CD4-positive, alpha-beta T cell (primary cell): ENCODE data around the gene XPO6. TPM values are rescaled to one million over a fixed set of nuclear protein-coding genes. Genes with fewer than 3 reads are reported as not detected.
A peak's percentile ranks its signal among the peaks of the same experiment; 100 is the strongest.

Experiments
- ATAC-seq: fragments of 200-7000 bp; cut with Tn5 transposase; one replicate; pipeline ENCODE4 v1.10.0; 2022; ENCODE audit warnings: mild to moderate bottlenecking; ENCODE audit not compliant: poor library complexity
- CTCF ChIA-PET: fragments of 350-600 bp; sonication (Branson Sonifier 250); formaldehyde crosslinking; loops from one replicate; lab custom pipeline; 2021; ENCODE audit warnings: antibody characterized with exemption, inconsistent platforms; lab: Charles Lee
- POLR2A ChIA-PET: fragments of 350-600 bp; sonication (Branson Sonifier 250); formaldehyde crosslinking; loops from one replicate; lab custom pipeline; 2021; ENCODE audit warnings: antibody characterized with exemption, inconsistent platforms; lab: Charles Lee
- DNase-seq, 14 experiments: peaks; one replicate each; pipeline ENCODE4 v3.0.0-alpha.2; 2013 to 2020; ENCODE audit warnings: mixed read lengths in 2 of 14
- H3K27ac ChIP-seq, 2 donors: one replicate each; pipeline versions ENCODE4 v1.5.1 to v1.7.0; 2013; ENCODE audit warnings: low read length in 2 of 2, low read depth in 1 of 2, mild to moderate bottlenecking in 1 of 2
- H3K27me3 ChIP-seq, 2 experiments: 1 replicate in 1 of 2; 2 replicates in 1 of 2; pipeline versions ENCODE4 v1.6.1 to v1.7.0; 2013; ENCODE audit warnings: low read length in 2 of 2, control low read depth in 1 of 2, mild to moderate bottlenecking in 1 of 2, moderate library complexity in 1 of 2; ENCODE audit not compliant: insufficient read depth in 2 of 2, control insufficient read depth in 1 of 2
- H3K36me3 ChIP-seq: one replicate; pipeline ENCODE4 v1.6.1; 2013; ENCODE audit warnings: low read length, control low read depth; ENCODE audit not compliant: insufficient read depth
- H3K4me1 ChIP-seq: one replicate; pipeline ENCODE4 v1.6.1; 2013; ENCODE audit warnings: low read length, control low read depth; ENCODE audit not compliant: insufficient read depth
- H3K4me3 ChIP-seq: one replicate; pipeline ENCODE4 v1.5.1; 2013; ENCODE audit warnings: mild to moderate bottlenecking, low read length, moderate library complexity
- H3K9me3 ChIP-seq, 2 experiments: 1 replicate in 1 of 2; 2 replicates in 1 of 2; pipeline versions ENCODE4 v1.6.1 to v1.7.0; 2013; ENCODE audit warnings: low read length in 2 of 2, mild to moderate bottlenecking in 2 of 2, control low read depth in 1 of 2, moderate library complexity in 1 of 2; ENCODE audit not compliant: control insufficient read depth in 1 of 2, insufficient read depth in 1 of 2
- H3K27ac Mint-ChIP-seq: one replicate; pipeline ENCODE4 v1.8.0; 2020; ENCODE audit warnings: mixed read lengths
- H3K27me3 Mint-ChIP-seq: one replicate; pipeline ENCODE4 v1.8.0; 2021; ENCODE audit warnings: mixed read lengths
- H3K36me3 Mint-ChIP-seq: one replicate; pipeline ENCODE4 v1.8.0; 2021; ENCODE audit warnings: low read depth, mixed read lengths
- H3K4me1 Mint-ChIP-seq: one replicate; pipeline ENCODE4 v1.8.0; 2021; ENCODE audit warnings: low read depth, mixed read lengths
- H3K4me3 Mint-ChIP-seq: one replicate; pipeline ENCODE4 v1.8.0; 2020; ENCODE audit warnings: mild to moderate bottlenecking, mixed read lengths
- H3K9me3 Mint-ChIP-seq: one replicate; pipeline ENCODE4 v1.8.0; 2020; ENCODE audit warnings: mixed read lengths
- intact Hi-C, 2 experiments: fragments of 100-400 bp; cut with DNase I in 1 of 2; cut with micrococcal nuclease in 1 of 2; formaldehyde crosslinking; loops; one replicate each; pipeline versions ENCODE4 v1.15.1 to v1.9.0; 2023 to 2025; cut with DNase I, micrococcal nuclease
- total RNA-seq, 174 experiments: library from RNA in 2 of 174; stranded (reverse) in 2 of 174; gene quantifications; one replicate each; pipeline ENCODE4 v1.2.3 and lab custom pipeline; 2021 to 2026
- TF ChIP-seq, protein P1 (sequence below): fragments of 200-600 bp; IDR thresholded peaks from one replicate; pipeline ENCODE4 v1.8.0; 2022; ENCODE audit warnings: antibody characterized with exemption, mild to moderate bottlenecking

The XPO6 gene
- total RNA-seq, 2 experiments from 2014 or later: 378 to 390 TPM

DNA sequence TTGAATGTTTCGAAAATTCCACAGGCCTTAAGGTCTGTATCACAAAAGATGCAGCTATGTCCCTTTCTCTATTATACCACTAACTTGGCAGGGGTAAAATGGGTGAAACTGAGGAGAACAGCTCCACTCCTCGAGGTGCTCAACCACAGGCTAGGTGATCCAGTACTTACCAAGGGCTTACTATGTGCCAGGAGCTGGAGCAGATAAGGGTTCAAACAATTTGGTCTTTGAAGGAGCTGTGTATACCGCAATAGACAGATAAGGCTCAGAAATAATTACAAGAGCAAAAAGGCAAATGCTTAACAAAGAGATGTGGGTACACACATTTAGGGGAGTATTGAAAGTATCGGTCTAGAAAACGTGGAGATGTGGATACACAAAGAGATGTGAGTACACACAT lies 1.5 kb downstream of the XPO6 start:
- Mint-ChIP-seq H3K9me3 (no peaks in the 10 kb centered on the region), H3K4me1 (peaks cover 54% of the 10 kb centered on the region), H3K4me3 (peak overlapping the region; percentile 89), H3K36me3 (peaks cover 30% of the 10 kb centered on the region), H3K27me3 (no peaks in the 10 kb centered on the region), H3K27ac (peak overlapping the region; percentile 81)
- Histone ChIP-seq H3K27me3 (no peaks in the 10 kb centered on the region), H3K27ac (peak overlapping the region in 1 of 2 donors; percentile 80), H3K4me3 (peak overlapping the region; percentile 98), H3K4me1 (peaks cover 45% of the 10 kb centered on the region), H3K9me3 (no peaks in the 10 kb centered on the region), H3K36me3 (peaks cover 24% of the 10 kb centered on the region)
- ChIA-PET CTCF (interaction anchor here (0.6 to 4.1 kb wide), 10 partner anchors 8 to 73 kb away, joined by 3 to 28 read pairs (median 10); no protein-coding TSS in a partner anchor), POLR2A (interaction anchor here (1.0 to 7.4 kb wide), 16 partner anchors 10 to 284 kb away, joined by 3 to 105 read pairs (median 8); partner anchors contain the start of gene APOBR)
- DNase-seq (peak in 1 of 14 experiments; percentile 10), ATAC-seq (no peak)
- intact Hi-C loops: loop anchor here (2.0 to 10.0 kb wide), 4 partner anchors 41 to 658 kb away; partner anchors contain the start of genes APOBR (in 1 of the 2), CLN3 (in 1 of the 2), KATNIP (in 1 of the 2) and SGF29 (in 1 of the 2)
- TF ChIP-seq, protein P1, sequence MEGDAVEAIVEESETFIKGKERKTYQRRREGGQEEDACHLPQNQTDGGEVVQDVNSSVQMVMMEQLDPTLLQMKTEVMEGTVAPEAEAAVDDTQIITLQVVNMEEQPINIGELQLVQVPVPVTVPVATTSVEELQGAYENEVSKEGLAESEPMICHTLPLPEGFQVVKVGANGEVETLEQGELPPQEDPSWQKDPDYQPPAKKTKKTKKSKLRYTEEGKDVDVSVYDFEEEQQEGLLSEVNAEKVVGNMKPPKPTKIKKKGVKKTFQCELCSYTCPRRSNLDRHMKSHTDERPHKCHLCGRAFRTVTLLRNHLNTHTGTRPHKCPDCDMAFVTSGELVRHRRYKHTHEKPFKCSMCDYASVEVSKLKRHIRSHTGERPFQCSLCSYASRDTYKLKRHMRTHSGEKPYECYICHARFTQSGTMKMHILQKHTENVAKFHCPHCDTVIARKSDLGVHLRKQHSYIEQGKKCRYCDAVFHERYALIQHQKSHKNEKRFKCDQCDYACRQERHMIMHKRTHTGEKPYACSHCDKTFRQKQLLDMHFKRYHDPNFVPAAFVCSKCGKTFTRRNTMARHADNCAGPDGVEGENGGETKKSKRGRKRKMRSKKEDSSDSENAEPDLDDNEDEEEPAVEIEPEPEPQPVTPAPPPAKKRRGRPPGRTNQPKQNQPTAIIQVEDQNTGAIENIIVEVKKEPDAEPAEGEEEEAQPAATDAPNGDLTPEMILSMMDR: no peak

GRCh38 chr16:28208824-28209223 lies 2.9 kb downstream of the XPO6 start:
- Histone ChIP-seq H3K4me1 (peaks cover 57% of the 10 kb centered on the region), H3K4me3 (peak overlapping the region; percentile 98)
- CTCF ChIA-PET: interaction anchor here (0.9 to 4.1 kb wide), 6 partner anchors 9 to 72 kb away, joined by 5 to 28 read pairs (median 16); no protein-coding TSS in a partner anchor

DNA sequence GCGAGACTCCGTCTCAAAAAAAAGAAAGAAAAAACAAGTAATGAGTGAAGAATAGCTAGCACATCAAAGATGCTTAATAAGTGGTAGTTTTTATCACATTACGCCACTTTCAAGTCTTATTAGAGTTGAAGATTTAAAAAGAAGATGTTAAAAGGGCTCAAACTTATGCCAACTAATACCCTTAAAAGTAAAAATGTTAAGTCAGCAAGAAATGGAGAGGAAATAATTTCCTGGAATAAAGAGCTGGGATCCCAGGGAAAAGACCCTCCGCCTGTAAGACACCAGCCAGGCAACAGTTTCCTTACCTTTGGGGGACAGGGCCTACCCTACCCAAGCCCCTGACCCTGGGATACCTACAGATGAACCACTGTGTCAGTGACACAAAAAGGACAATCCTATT lies 3.6 kb downstream of the XPO6 start:
- peak overlapping the region; percentile 81 for H3K27ac Mint-ChIP-seq
- TF ChIP-seq, protein P1: no peak
- H3K27me3 Mint-ChIP-seq: no peaks in the 10 kb centered on the region
- intact Hi-C loops: no loop called here
- peaks cover 54% of the 10 kb centered on the region for H3K4me1 Mint-ChIP-seq
- DNase-seq (no peak), ATAC-seq (no peak)
- H3K9me3 ChIP-seq: no peaks in the 10 kb centered on the region
- H3K4me3 Mint-ChIP-seq: peak overlapping the region; percentile 87
- peaks cover 45% of the 10 kb centered on the region for H3K36me3 ChIP-seq
- ChIA-PET POLR2A (interaction anchor here (0.8 to 7.4 kb wide), 4 partner anchors 10 to 67 kb away, joined by 4 to 105 read pairs (median 8); no protein-coding TSS in a partner anchor), CTCF (interaction anchor here (1.9 to 4.1 kb wide), 4 partner anchors 10 to 71 kb away, joined by 6 to 28 read pairs (median 18); no protein-coding TSS in a partner anchor)
- peaks cover 64% of the 10 kb centered on the region for H3K4me1 ChIP-seq
- no peak overlapping the region for H3K4me3 ChIP-seq
- no peaks in the 10 kb centered on the region for H3K9me3 Mint-ChIP-seq
- H3K27me3 ChIP-seq: no peaks in the 10 kb centered on the region
- no peak overlapping the region for H3K27ac ChIP-seq
- H3K36me3 Mint-ChIP-seq: peaks cover 30% of the 10 kb centered on the region

More at GRCh38 chr16:28208824-28209223, 2.9 kb downstream of the XPO6 start:
- peak overlapping the region; percentile 81 for H3K27ac Mint-ChIP-seq
- no peaks in the 10 kb centered on the region for H3K9me3 ChIP-seq
- H3K27ac ChIP-seq: no peak overlapping the region
- H3K4me1 Mint-ChIP-seq: peaks cover 54% of the 10 kb centered on the region
- ATAC-seq (no peak), DNase-seq (peak in 3 of 14 experiments; percentile 28 to 37 (median 30))
- TF ChIP-seq, protein P1: no peak
- peak overlapping the region; percentile 87 for H3K4me3 Mint-ChIP-seq
- intact Hi-C loops: no loop called here
- POLR2A ChIA-PET: interaction anchor here (1.4 to 7.4 kb wide), 8 partner anchors 8 to 68 kb away, joined by 3 to 105 read pairs (median 10); no protein-coding TSS in a partner anchor
- H3K9me3 Mint-ChIP-seq: no peaks in the 10 kb centered on the region
- no peaks in the 10 kb centered on the region for H3K27me3 Mint-ChIP-seq
- H3K36me3 Mint-ChIP-seq: peaks cover 30% of the 10 kb centered on the region
- peaks cover 38% of the 10 kb centered on the region for H3K36me3 ChIP-seq
- no peaks in the 10 kb centered on the region for H3K27me3 ChIP-seq
